SK-N-SH (cell line): Measurements from ENCODE around the gene WNT1.

Source experiments
- CTCF ChIP-seq: fragments of 200-600 bp; sonication (generic); IDR thresholded peaks from 2 replicates; pipeline ENCODE4 v1.6.1; 2017; ENCODE audit warnings: antibody characterized with exemption, mild to moderate bottlenecking, moderate library complexity
- EZH2phosphoT487 ChIP-seq: fragments of 200-600 bp; sonication (generic); IDR thresholded peaks from 2 replicates; pipeline ENCODE4 v1.6.1; 2017; ENCODE audit warnings: low read depth, mixed run types, mild to moderate bottlenecking, antibody characterized with exemption, moderate library complexity, borderline replicate concordance
- MAX ChIP-seq: IDR thresholded peaks from 2 replicates; pipeline ENCODE4 v1.4.0; 2012; ENCODE audit warnings: low read depth
- MXI1 ChIP-seq: IDR thresholded peaks from 2 replicates; pipeline ENCODE4 v1.6.1; 2012; ENCODE audit warnings: mild to moderate bottlenecking, low read depth, low read length, improper control_type of control experiment
- NFIC ChIP-seq: IDR thresholded peaks from 2 replicates; pipeline ENCODE4 v1.4.0; 2012; ENCODE audit warnings: borderline replicate concordance

- no peak for TF ChIP-seq MAX
- TF ChIP-seq NFIC = no peak
- no peak for TF ChIP-seq CTCF
- TF ChIP-seq EZH2phosphoT487 = no peak
- TF ChIP-seq MXI1 = no peak
These were observed 30.8 kb downstream of the WNT1 start for GRCh38 chr12:49008943-49009342.
